Endothelial cell of umbilical vein (primary cell): ENCODE results near the gene EID2B.

Source experiments
- CTCF ChIP-seq, 2 donors: IDR thresholded peaks; 1 replicate in 1 of 2; 2 replicates in 1 of 2; pipeline ENCODE4 v1.5.1; 2011; ENCODE audit warnings: low read length in 2 of 2, mild to moderate bottlenecking in 2 of 2, moderate library complexity in 2 of 2, control low read depth in 1 of 2, inconsistent platforms in 1 of 2, low read depth in 1 of 2; ENCODE audit not compliant: insufficient read depth in 1 of 2; ENCODE audit errors: extremely low read depth in 1 of 2
- EZH2 ChIP-seq: IDR thresholded peaks from 2 replicates; pipeline ENCODE4 v1.6.1; 2012; ENCODE audit warnings: borderline replicate concordance, low read depth, mild to moderate bottlenecking, moderate library complexity, low read length, inconsistent platforms; ENCODE audit not compliant: severe bottlenecking
- FOS ChIP-seq: IDR thresholded peaks from 2 replicates; pipeline ENCODE4 v1.6.1; 2011; ENCODE audit warnings: mild to moderate bottlenecking, low read length, moderate library complexity, borderline replicate concordance; ENCODE audit not compliant: insufficient read depth
- GATA2 ChIP-seq: IDR thresholded peaks from 2 replicates; pipeline ENCODE4 v1.7.0; 2011; ENCODE audit warnings: low read depth, mild to moderate bottlenecking, moderate library complexity, mixed read lengths, low read length; ENCODE audit not compliant: insufficient read length, insufficient read depth
- JUN ChIP-seq: IDR thresholded peaks from 2 replicates; pipeline ENCODE4 v1.6.1; 2011; ENCODE audit warnings: borderline replicate concordance, low read depth; ENCODE audit not compliant: insufficient read length, insufficient read depth
- MAX ChIP-seq: IDR thresholded peaks from 2 replicates; pipeline ENCODE4 v1.6.1; 2011; ENCODE audit not compliant: insufficient read depth, insufficient read length
- MYC ChIP-seq: IDR thresholded peaks from one replicate; pipeline ENCODE4 v1.6.1; 2011; ENCODE audit warnings: mild to moderate bottlenecking, low read depth, low read length
- POLR2A ChIP-seq: IDR thresholded peaks from 2 replicates; pipeline ENCODE4 v1.6.1; 2012; ENCODE audit warnings: low read depth, mild to moderate bottlenecking, control low read depth, low read length
- POLR2AphosphoS5 ChIP-seq: IDR thresholded peaks from 2 replicates; pipeline ENCODE4 v1.6.1; 2012; ENCODE audit warnings: low read depth, mild to moderate bottlenecking, control low read depth, low read length, moderate library complexity; ENCODE audit not compliant: insufficient read depth

GRCh38 chr19:39533791-39534190, 1.1 kb upstream of the EID2B start:
- TF ChIP-seq POLR2A (no peak), CTCF (IDR thresholded peaks at IDR 0.05; ENCODE audit: extremely low read depth in 1 of 2, insufficient read depth in 1 of 2, low read depth in 1 of 2, low read length in 2 of 2) (no peak), POLR2AphosphoS5 (no peak), MAX (no peak), EZH2 (no peak), FOS (no peak), JUN (no peak), MYC (no peak), GATA2 (no peak)
